AG09309 (cell line): ENCODE results near the gene ABI1.
A peak's percentile ranks its signal among the peaks of the same experiment; 100 is the strongest.
"Not testable (repeated sequence)": the region's sequence is repeated elsewhere in the genome, so short reads cannot be mapped to it uniquely, and the experiment has no call there.

Experiments
- DNase-seq: peaks from one replicate; pipeline ENCODE4 v3.0.0-alpha.2; 2010; ENCODE audit warnings: low read depth
- H3K4me3 ChIP-seq: 2 replicates; pipeline ENCODE4 v1.5.1; 2011; ENCODE audit warnings: mild to moderate bottlenecking, low read depth, low read length, moderate library complexity; ENCODE audit not compliant: control insufficient read depth
- TF ChIP-seq, protein P1 (sequence below): IDR thresholded peaks from 2 replicates; pipeline ENCODE4 v1.5.1; 2011; ENCODE audit warnings: mild to moderate bottlenecking, low read depth, low read length, inconsistent platforms; ENCODE audit not compliant: insufficient read depth, control insufficient read depth; ENCODE audit errors: missing control alignments

The ABI1 gene

DNA sequence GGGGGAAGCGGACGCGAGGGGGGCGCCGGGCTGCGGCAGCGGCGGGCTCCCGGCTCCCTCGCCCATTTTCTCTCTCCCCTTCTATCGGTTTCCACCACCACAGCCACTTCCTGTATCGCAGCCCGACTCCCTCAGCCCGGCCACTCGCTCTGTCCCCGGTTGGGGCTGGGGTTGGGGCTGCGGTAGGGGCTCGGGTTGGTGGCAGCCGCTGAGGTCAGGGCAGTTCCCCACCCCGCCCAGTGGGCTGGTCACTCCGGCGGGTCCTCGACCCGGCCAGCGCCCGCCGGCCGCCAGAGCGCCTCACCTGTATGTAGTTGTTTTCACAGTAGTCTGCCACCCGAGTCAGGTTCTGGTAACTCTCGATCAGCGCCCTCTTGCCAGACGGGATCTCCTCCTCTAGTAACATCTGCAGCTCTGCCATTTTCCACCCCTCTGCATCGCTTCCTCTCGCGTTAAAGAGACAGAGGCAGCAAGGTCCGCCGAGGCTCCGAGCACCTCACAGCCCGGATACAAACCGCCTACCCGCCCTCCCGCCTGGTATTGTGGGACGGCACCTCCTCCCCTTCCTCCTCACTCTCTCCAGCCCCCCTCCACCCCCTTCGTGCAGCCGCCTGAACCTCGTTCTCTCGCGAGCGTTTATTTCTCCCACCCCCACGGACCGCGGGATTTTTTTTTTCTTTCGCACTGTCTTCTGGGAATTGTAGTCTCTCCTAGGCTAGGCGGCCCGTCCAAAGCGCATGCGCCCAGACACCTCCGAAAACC is at the start of gene ABI1:
TSS of gene ABI1 (minus strand) at position 516 of the 762 bp plus-strand sequence. CDS start at position 421, 95 bp downstream.
- peak; percentile 95 for DNase-seq
- TF ChIP-seq, protein P1, sequence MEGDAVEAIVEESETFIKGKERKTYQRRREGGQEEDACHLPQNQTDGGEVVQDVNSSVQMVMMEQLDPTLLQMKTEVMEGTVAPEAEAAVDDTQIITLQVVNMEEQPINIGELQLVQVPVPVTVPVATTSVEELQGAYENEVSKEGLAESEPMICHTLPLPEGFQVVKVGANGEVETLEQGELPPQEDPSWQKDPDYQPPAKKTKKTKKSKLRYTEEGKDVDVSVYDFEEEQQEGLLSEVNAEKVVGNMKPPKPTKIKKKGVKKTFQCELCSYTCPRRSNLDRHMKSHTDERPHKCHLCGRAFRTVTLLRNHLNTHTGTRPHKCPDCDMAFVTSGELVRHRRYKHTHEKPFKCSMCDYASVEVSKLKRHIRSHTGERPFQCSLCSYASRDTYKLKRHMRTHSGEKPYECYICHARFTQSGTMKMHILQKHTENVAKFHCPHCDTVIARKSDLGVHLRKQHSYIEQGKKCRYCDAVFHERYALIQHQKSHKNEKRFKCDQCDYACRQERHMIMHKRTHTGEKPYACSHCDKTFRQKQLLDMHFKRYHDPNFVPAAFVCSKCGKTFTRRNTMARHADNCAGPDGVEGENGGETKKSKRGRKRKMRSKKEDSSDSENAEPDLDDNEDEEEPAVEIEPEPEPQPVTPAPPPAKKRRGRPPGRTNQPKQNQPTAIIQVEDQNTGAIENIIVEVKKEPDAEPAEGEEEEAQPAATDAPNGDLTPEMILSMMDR, result no peak
- peak within 1 kb of the TSS; percentile 96 for H3K4me3 ChIP-seq

DNA sequence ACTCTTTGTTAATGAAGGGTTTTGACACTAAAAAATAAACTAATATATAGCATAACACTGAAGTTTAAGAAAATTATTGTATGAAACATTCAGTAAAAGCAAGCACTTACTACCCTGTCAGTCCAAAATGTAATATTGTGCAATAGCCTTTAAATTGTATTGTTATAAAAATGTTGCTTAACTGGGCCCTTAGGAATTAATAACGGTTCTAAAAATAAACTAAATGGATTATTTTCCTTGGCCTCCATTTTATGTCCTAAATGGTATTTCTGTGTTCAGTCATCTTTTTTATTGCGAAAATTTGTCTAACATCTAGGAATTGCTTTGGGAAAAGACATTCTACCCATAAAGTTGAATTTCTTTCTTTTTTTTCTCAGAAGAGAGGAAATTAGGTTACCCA is 49.0 kb upstream of the ABI1 start:
- TF ChIP-seq, protein P1, result no peak
- no peak overlapping the region for H3K4me3 ChIP-seq
- DNase-seq, result peak; percentile 32

- H3K4me3 ChIP-seq, DNase-seq: not testable (repeated sequence)
Observed at GRCh38 chr10:26905253-26905781, 44.6 kb upstream of the ABI1 start.

DNA sequence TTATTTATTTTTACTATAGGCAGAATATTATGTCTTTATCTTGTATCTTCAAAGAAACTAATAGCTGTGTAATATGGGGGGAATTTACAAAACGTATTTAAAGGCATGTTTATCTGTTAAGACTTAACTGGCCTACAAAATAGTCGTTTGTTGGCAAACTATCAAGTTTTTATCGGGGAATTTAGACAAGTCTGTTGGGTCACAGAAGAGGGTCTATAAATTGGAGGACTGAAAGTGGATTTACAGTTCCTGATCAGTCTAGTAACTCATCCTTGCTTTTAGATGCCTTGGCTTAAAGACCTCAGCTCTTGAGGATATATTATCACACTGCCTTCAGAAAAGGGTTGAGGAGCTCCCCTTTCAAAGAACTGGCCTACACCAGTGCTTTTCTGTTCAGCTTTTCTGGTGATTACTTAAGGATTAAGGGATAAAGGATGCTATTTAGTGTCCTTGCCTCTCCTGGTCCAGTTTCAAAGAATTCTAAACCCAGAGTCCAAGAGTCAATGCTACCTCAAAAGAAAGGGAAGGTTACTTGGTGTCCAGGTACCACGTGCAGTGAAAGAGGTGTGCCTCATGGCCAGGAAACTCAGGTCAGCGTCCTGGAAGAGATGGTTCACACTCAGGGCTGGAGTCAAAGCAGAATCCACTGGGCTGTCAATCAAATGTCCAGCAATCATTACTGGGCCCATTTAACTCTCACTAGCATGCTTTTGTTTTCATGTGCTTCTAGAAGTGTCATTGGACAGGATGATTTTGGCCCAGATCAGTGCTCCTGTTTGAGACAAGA is 42.9 kb upstream of the ABI1 start:
- TF ChIP-seq, protein P1, result no peak
- no peak overlapping the region for H3K4me3 ChIP-seq
- no peak for DNase-seq

GRCh38 chr10:26892306-26892923 is 31.7 kb upstream of the ABI1 start:
- not testable (repeated sequence) for DNase-seq

DNA sequence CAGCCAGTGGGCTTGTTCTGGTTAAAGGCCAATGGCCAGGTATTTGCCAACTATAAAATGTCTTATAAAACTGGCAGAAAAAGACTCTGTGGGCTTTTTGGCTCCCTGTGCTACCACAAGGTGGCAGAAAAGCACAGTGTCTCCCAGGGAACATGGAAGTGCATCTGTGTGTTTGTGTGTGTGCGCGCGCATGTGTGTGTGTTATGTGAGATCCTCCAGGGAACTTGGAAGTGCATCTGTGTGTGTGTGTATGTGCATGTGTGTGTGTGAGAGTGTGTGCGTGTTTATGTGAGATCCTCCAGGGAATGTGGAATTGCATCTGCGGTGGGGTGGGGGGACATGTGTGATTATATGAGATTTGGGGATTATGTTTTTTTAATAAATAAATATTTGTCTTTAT is 30.2 kb upstream of the ABI1 start:
- TF ChIP-seq, protein P1, result peak; percentile 81
- peak; percentile 55 for DNase-seq
- no peak overlapping the region for H3K4me3 ChIP-seq

More at GRCh38 chr10:26892306-26892923, 31.7 kb upstream of the ABI1 start:
- H3K4me3 ChIP-seq, result not testable (repeated sequence)

DNA sequence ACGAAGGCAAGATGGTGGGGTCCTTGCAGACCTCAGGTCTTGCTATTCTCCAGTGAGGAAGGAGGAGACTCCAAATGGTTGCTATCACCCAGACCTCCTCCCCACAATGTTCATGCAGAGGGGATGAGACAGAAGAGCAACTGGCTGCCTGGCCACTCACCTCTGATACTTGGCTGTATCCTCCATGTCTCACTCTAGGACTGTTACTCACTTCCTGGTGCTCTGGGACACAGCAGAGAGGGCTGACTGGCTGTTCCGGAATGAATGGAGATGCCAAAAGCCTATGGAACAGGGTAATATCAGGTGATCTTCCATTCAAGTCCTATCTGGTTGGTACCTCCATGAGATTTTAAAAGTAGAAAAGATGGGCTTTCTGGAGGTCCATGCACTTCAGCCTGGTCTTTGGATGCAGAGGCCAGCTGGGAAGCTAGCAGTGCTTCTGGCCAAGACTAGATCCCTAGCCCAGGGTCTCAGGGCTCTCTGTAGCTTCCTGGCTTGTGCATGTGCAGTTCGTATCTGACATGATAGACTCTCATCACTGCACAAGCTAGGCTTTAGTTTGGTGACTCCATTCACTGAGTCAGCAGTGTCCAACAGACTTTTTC is 27.0 kb upstream of the ABI1 start:
- no peak for DNase-seq
- TF ChIP-seq, protein P1, result no peak

More for the DNA sequence above, 27.0 kb upstream of the ABI1 start:
- no peak overlapping the region for H3K4me3 ChIP-seq
